K562 (cell line): Measurements from ENCODE around the gene NCAPD2. TPM values are rescaled to one million over a fixed set of nuclear protein-coding genes. Genes with fewer than 3 reads are reported as not detected.
A peak's percentile ranks its signal among the peaks of the same experiment; 100 is the strongest.

Experiments used
- ATAC-seq: fragments of 200-7000 bp; cut with Tn5 transposase; 3 replicates; pipeline ENCODE4 v1.9.1; 2020; ENCODE audit warnings: moderate library complexity
- BruUV-seq: library from RNA; stranded (reverse); fragments of 400-500 nt; replicated peaks from 2 replicates; lab custom pipeline; 2021; lab: Mats Ljungman, UMichigan
- CTCF ChIA-PET: fragments of 300-600 bp; formaldehyde crosslinking; extraction: SDS; loops from one replicate; lab custom pipeline; 2021; ENCODE audit warnings: low intra/inter-chr PET ratio; lab: Yijun Ruan, JAX
- POLR2A ChIA-PET: fragments of 300-600, 350-650 bp; sonication (Branson Sonifier 250); formaldehyde crosslinking; extraction: SDS; loops from one replicate; lab custom pipeline; 2021; ENCODE audit warnings: antibody characterized with exemption, inconsistent platforms; lab: Yijun Ruan, JAX
- DNase-seq, 4 experiments: peaks; one replicate each; pipeline versions ENCODE4 v3.0.0 to v3.0.0-alpha.2; 2011 to 2018; ENCODE audit warnings: low spot score in 3 of 4, mixed read lengths in 3 of 4; ENCODE audit errors: extremely low read depth in 1 of 4
- FAIRE-seq: peaks from 2 replicates; lab custom pipeline; 2011; peaks lifted over from hg19 to GRCh38; lab: Jason Lieb, UNC
- H2AFZ ChIP-seq: 2 replicates; pipeline ENCODE4 v1.6.0; 2011; ENCODE audit warnings: low read depth, low read length, control low read depth, inconsistent platforms
- H3K27ac ChIP-seq: fragments of 200-600 bp; 3 replicates; pipeline ENCODE4 v1.8.0; 2011; ENCODE audit warnings: low read depth, mild to moderate bottlenecking, control low read depth, inconsistent platforms, low read length, moderate library complexity, mixed read lengths; ENCODE audit errors: extremely low read depth
- H3K27me3 ChIP-seq, 2 experiments: fragments of 300-600 bp in 1 of 2; 2 replicates in 1 of 2; 3 replicates in 1 of 2; pipeline versions ENCODE4 v1.6.0 to v1.8.0; 2011; ENCODE audit warnings: inconsistent platforms in 2 of 2, low read length in 2 of 2, mild to moderate bottlenecking in 1 of 2, mixed read lengths in 1 of 2, moderate library complexity in 1 of 2; ENCODE audit not compliant: control insufficient read depth in 2 of 2, insufficient read depth in 2 of 2
- H3K36me3 ChIP-seq: fragments of 300-600 bp; 3 replicates; pipeline ENCODE4 v1.8.0; 2011; ENCODE audit warnings: mild to moderate bottlenecking, low read length, inconsistent platforms; ENCODE audit not compliant: control insufficient read depth, insufficient read depth
- H3K4me1 ChIP-seq, 2 experiments: fragments of 200-600 bp in 1 of 2; replicated peaks in 1 of 2; 2 replicates in 1 of 2; 3 replicates in 1 of 2; pipeline versions ENCODE4 v1.5.1 to v1.8.0; 2011; ENCODE audit warnings: inconsistent platforms in 2 of 2, low read length in 2 of 2, mild to moderate bottlenecking in 1 of 2, mixed read lengths in 1 of 2, moderate library complexity in 1 of 2; ENCODE audit not compliant: control insufficient read depth in 2 of 2, insufficient read depth in 2 of 2
- H3K4me2 ChIP-seq: 2 replicates; pipeline ENCODE4 v1.6.1; 2011; ENCODE audit warnings: low read length, control low read depth, inconsistent platforms, mixed read lengths; ENCODE audit not compliant: insufficient read depth
- H3K4me3 ChIP-seq: fragments of 200-600 bp; sonication (generic), shearing (Covaris generic); 2 replicates; pipeline ENCODE4 v1.5.1; 2016; ENCODE audit warnings: control low read depth, inconsistent platforms
- H3K79me2 ChIP-seq: fragments of 200-600 bp; 3 replicates; pipeline ENCODE4 v1.8.0; 2011; ENCODE audit warnings: low read length, inconsistent platforms; ENCODE audit not compliant: control insufficient read depth, insufficient read depth
- H3K9ac ChIP-seq, 2 experiments: 2 replicates each; pipeline versions ENCODE4 v1.6.0 to v1.6.1; 2011; ENCODE audit warnings: low read depth in 2 of 2, low read length in 2 of 2, control low read depth in 1 of 2, inconsistent platforms in 1 of 2, mild to moderate bottlenecking in 1 of 2, mixed read lengths in 1 of 2; ENCODE audit not compliant: insufficient read depth in 1 of 2
- H3K9me1 ChIP-seq: one replicate; pipeline ENCODE4 v1.6.0; 2011; ENCODE audit warnings: inconsistent platforms, mild to moderate bottlenecking, low read length, moderate library complexity; ENCODE audit not compliant: control insufficient read depth, insufficient read depth
- H3K9me3 ChIP-seq: replicated peaks from 2 replicates; pipeline ENCODE4 v1.5.1; 2011; ENCODE audit warnings: low read depth, low read length, inconsistent platforms; ENCODE audit not compliant: control insufficient read depth, insufficient read depth
- H4K20me1 ChIP-seq: replicated peaks from 2 replicates; pipeline ENCODE4 v1.6.1; 2011; ENCODE audit warnings: low read length, inconsistent platforms, mixed read lengths; ENCODE audit not compliant: control insufficient read depth, insufficient read depth
- ATF7 ChIP-seq: fragments of 450-650 bp; IDR thresholded peaks from 2 replicates; pipeline ENCODE4 v1.7.1; 2014; ENCODE audit warnings: mild to moderate bottlenecking, moderate library complexity
- CREB1 ChIP-seq, 2 experiments: sonication (generic) in 1 of 2; formaldehyde crosslinking in 1 of 2; IDR thresholded peaks; 2 replicates each; pipeline versions ENCODE4 v1.6.1 to v1.8.0; 2012 to 2022; ENCODE audit warnings: inconsistent platforms in 1 of 2, mild to moderate bottlenecking in 1 of 2, missing genetic modification reagents in 1 of 2, moderate library complexity in 1 of 2
- FOXJ2 ChIP-seq: fragments of 200-800 bp; sonication (Bioruptor generic); IDR thresholded peaks from 2 replicates; pipeline ENCODE4 v1.6.1; 2016; ENCODE audit warnings: missing genetic modification characterization, missing compliant biosample characterization
- HOMEZ ChIP-seq: fragments of 250-450 bp; sonication (Bioruptor Pico); IDR thresholded peaks from 2 replicates; pipeline ENCODE4 v1.4.0; 2020; ENCODE audit warnings: mild to moderate bottlenecking, moderate library complexity
- PCBP1 ChIP-seq: fragments of 200-400 bp; formaldehyde crosslinking; IDR thresholded peaks from 2 replicates; pipeline ENCODE4 v1.6.1; 2018; ENCODE audit warnings: mild to moderate bottlenecking, low read depth, low read length; ENCODE audit not compliant: poor library complexity, severe bottlenecking
- POLR2G ChIP-seq: fragments of 200-400 bp; formaldehyde crosslinking; IDR thresholded peaks from 2 replicates; pipeline ENCODE4 v1.6.1; 2017; ENCODE audit warnings: low read depth, mild to moderate bottlenecking, antibody characterized with exemption, low read length, moderate library complexity
- PRPF4 ChIP-seq: fragments of 200-400 bp; formaldehyde crosslinking; IDR thresholded peaks from one replicate; pipeline ENCODE4 v1.6.1; 2017; ENCODE audit warnings: low read length, low read depth, mild to moderate bottlenecking; ENCODE audit not compliant: insufficient read depth, poor library complexity, severe bottlenecking
- RBM15 ChIP-seq: fragments of 200-400 bp; formaldehyde crosslinking; IDR thresholded peaks from 2 replicates; pipeline ENCODE4 v1.6.1; 2018; ENCODE audit warnings: mild to moderate bottlenecking, low read length, moderate library complexity; ENCODE audit not compliant: insufficient read depth
- SIN3A ChIP-seq, 2 experiments: fragments of 150-350 bp in 1 of 2; IDR thresholded peaks; 2 replicates each; pipeline ENCODE4 v1.6.1; 2011 to 2016; ENCODE audit warnings: borderline replicate concordance in 2 of 2, low read depth in 2 of 2, low read length in 2 of 2, mild to moderate bottlenecking in 2 of 2, moderate library complexity in 2 of 2; ENCODE audit not compliant: control insufficient read depth in 1 of 2
- SRSF3 ChIP-seq: fragments of 200-400 bp; formaldehyde crosslinking; IDR thresholded peaks from 2 replicates; pipeline ENCODE4 v1.6.1; 2016; ENCODE audit warnings: mild to moderate bottlenecking, low read length, moderate library complexity; ENCODE audit not compliant: insufficient read depth
- ZNF274 ChIP-seq: IDR thresholded peaks from 2 replicates; pipeline ENCODE4 v1.6.1; 2011; ENCODE audit warnings: low read depth, mild to moderate bottlenecking, low read length, moderate library complexity, borderline replicate concordance
- WGBS: fragments of 100-300 bp; shearing (Covaris generic); methylation state at CpG from one replicate; pipeline ENCODE4 v1.1.6; 2016; ENCODE audit warnings: low coverage, mixed read lengths; ENCODE audit not compliant: insufficient coverage; ENCODE audit errors: missing lambda C conversion rate; 5-methylcytosine and 5-hydroxymethylcytosine counted together
- in situ Hi-C: fragments of 300-500 bp; cut with MboI; formaldehyde crosslinking; loops from 4 replicates; pipeline ENCODE4 v1.15.0; 2018; ENCODE audit warnings: inconsistent platforms, mixed read lengths
- intact Hi-C: fragments of 100-400 bp; cut with micrococcal nuclease; formaldehyde crosslinking; loops from 2 replicates; pipeline ENCODE4 v1.14.2; 2022
- polyA plus RNA-seq, 8 experiments: library from polyadenylated mRNA; depleted of rRNA in 4 of 8; stranded (reverse) in 5 of 8; unstranded in 3 of 8; fragments of >200 nt; fragmentation: Nextera tagmentation in 2 of 8; fragmentation: Illumina TruSeq in 1 of 8; extraction: Ambion mirVana in 2 of 8; extraction: Trizol in 1 of 8; gene quantifications; 2 replicates each; pipeline versions ENCODE4 v1.2.1 to v1.2.3, GENCODE V29; 2011 to 2014; ENCODE audit warnings: inconsistent platforms in 1 of 8, missing spikeins in 1 of 8
- total RNA-seq, 7 experiments: library from RNA; depleted of rRNA in 6 of 7; stranded (reverse); fragments of >200 nt in 6 of 7; fragmentation: Illumina TruSeq in 2 of 7; extraction: Trizol in 2 of 7; gene quantifications; 2 replicates each; pipeline versions ENCODE4 v1.2.1 to v1.2.3, GENCODE V29; 2011 to 2021; ENCODE audit warnings: low replicate concordance in 1 of 7
- TF ChIP-seq, protein P1 (sequence below): fragments of 450-650 bp; formaldehyde crosslinking; IDR thresholded peaks from 2 replicates; pipeline ENCODE4 v1.4.0; 2020; ENCODE audit warnings: mild to moderate bottlenecking, mixed read lengths

The NCAPD2 gene
- total and polyA plus RNA-seq, 9 of the 15 experiments (the other 6 are each of a cell fraction or from before 2014, with no cell fraction given), result 16.9 to 93.7 (median 68.3) TPM

DNA sequence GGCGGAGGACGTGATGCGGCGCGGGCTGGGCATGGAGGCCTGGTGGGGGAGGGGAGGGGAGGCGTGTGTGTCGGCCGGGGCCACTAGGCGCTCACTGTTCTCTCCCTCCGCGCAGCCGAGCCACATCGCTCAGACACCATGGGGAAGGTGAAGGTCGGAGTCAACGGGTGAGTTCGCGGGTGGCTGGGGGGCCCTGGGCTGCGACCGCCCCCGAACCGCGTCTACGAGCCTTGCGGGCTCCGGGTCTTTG is 40.7 kb downstream of the NCAPD2 start:
- 0% methylated on average over 2 of the region's 25 CpGs for WGBS
- FAIRE-seq (no peak), DNase-seq (peak in 1 of 4 experiments; percentile 70), ATAC-seq (no peak)
- Histone ChIP-seq H3K79me2 (peaks cover 63% of the 10 kb centered on the region), H2AFZ (no peak overlapping the region), H3K9ac (peak overlapping the region; percentile 84 to 100), H3K4me1 (peaks cover 34 to 64% of the 10 kb centered on the region in 2 experiments; a peak in 4 of 5 replicates), H3K9me1 (no peaks in the 10 kb centered on the region), H3K27ac (peak overlapping the region; percentile 87), H4K20me1 (peaks cover 38% of the 10 kb centered on the region), H3K36me3 (peaks cover 68% of the 10 kb centered on the region), H3K9me3 (no peaks in the 10 kb centered on the region), H3K4me2 (peak overlapping the region; percentile 93), H3K4me3 (peak overlapping the region; percentile 84), H3K27me3 (no peaks in the 10 kb centered on the region)
- TF ChIP-seq PCBP1, result peak; percentile 9
- 0 out of 2 replicates have a peak, but pooled peaks have one; percentile 36 for TF ChIP-seq SRSF3
- TF ChIP-seq HOMEZ, result no peak
- TF ChIP-seq SIN3A (IDR thresholded peaks at IDR 0.05; ENCODE audit: borderline replicate concordance in 2 of 2, control insufficient read depth in 1 of 2, low read depth in 2 of 2, low read length in 2 of 2), result 0 out of 4 replicates have a peak, but pooled peaks of 1 of the 2 experiments have one; percentile 3
- TF ChIP-seq ZNF274, result peak; percentile 27; the same call in 1 of the 2 replicates
- TF ChIP-seq ATF7, result no peak
- peak; percentile 89 for TF ChIP-seq PRPF4
- TF ChIP-seq RBM15, result 0 out of 2 replicates have a peak, but pooled peaks have one; percentile 53
- TF ChIP-seq CREB1 (IDR thresholded peaks at IDR 0.05), result 0 out of 2 replicates have a peak, but pooled peaks have one; percentile 0
- no peak for TF ChIP-seq CREB1 (CRISPR knock-in tag; IDR thresholded peaks at IDR 0.05)
- 0 out of 2 replicates have a peak, but pooled peaks have one; percentile 15 for TF ChIP-seq FOXJ2 (tag)
- TF ChIP-seq, protein P1, sequence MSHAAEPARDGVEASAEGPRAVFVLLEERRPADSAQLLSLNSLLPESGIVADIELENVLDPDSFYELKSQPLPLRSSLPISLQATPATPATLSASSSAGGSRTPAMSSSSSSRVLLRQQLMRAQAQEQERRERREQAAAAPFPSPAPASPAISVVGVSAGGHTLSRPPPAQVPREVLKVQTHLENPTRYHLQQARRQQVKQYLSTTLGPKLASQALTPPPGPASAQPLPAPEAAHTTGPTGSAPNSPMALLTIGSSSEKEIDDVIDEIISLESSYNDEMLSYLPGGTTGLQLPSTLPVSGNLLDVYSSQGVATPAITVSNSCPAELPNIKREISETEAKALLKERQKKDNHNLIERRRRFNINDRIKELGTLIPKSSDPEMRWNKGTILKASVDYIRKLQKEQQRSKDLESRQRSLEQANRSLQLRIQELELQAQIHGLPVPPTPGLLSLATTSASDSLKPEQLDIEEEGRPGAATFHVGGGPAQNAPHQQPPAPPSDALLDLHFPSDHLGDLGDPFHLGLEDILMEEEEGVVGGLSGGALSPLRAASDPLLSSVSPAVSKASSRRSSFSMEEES, result no peak
- TF ChIP-seq POLR2G, result peak; percentile 94
- in situ Hi-C loops (no loop called here), intact Hi-C loops (loop anchor here (2.0 to 10.0 kb wide), 2 partner anchors 40 to 210 kb away; partner anchors contain the start of gene NCAPD2)
- BruUV-seq, result no TSS peak
- CTCF ChIA-PET, result no interaction called here
- POLR2A ChIA-PET, result interaction anchor here (0.6 to 2.6 kb wide), 13 partner anchors 8 to 317 kb away, joined by 3 to 20 read pairs (median 4); partner anchors contain the start of genes CDCA3, MRPL51, USP5 and VAMP1
